Stimulated activated naive B cell treated with anti-CD40 and anti-IgM and Interleukin-4, amounts not matched to agents 10 μg/mL and 1 μg/mL and 100 μg/mL, for 72 hours (primary cell): ENCODE measurements around the gene CTSO.
"Not testable (repeated sequence)": the region's sequence is repeated elsewhere in the genome, so short reads cannot be mapped to it uniquely, and the experiment has no call there.

Experiments used
- ATAC-seq, 2 donors: fragments of 150-1000 bp; cut with Tn5 transposase; replicated peaks; 2 replicates each; pipeline ENCODE4 v1.10.0; 2021; ENCODE audit warnings: moderate library complexity in 1 of 2
- DNase-seq: peaks from one replicate; pipeline ENCODE4 v3.0.0; 2021
- H3K27ac Mint-ChIP-seq: one replicate; pipeline ENCODE4 v1.8.0; 2022; ENCODE audit warnings: mild to moderate bottlenecking, mixed read lengths
- H3K27me3 Mint-ChIP-seq, 2 donors: one replicate each; pipeline ENCODE4 v1.8.0; 2022; ENCODE audit warnings: mixed read lengths in 2 of 2
- H3K36me3 Mint-ChIP-seq, 2 donors: one replicate each; pipeline ENCODE4 v1.8.0; 2022; ENCODE audit warnings: mixed read lengths in 2 of 2, mild to moderate bottlenecking in 1 of 2
- H3K4me1 Mint-ChIP-seq, 2 donors: one replicate each; pipeline ENCODE4 v1.8.0; 2022; ENCODE audit warnings: mixed read lengths in 2 of 2, mild to moderate bottlenecking in 1 of 2
- H3K4me3 Mint-ChIP-seq, 2 donors: one replicate each; pipeline ENCODE4 v1.8.0; 2022; ENCODE audit warnings: mild to moderate bottlenecking in 2 of 2, mixed read lengths in 2 of 2, moderate library complexity in 1 of 2
- H3K9me3 Mint-ChIP-seq, 2 donors: one replicate each; pipeline ENCODE4 v1.8.0; 2022; ENCODE audit warnings: mixed read lengths in 2 of 2, mild to moderate bottlenecking in 1 of 2

Gene CTSO

DNA sequence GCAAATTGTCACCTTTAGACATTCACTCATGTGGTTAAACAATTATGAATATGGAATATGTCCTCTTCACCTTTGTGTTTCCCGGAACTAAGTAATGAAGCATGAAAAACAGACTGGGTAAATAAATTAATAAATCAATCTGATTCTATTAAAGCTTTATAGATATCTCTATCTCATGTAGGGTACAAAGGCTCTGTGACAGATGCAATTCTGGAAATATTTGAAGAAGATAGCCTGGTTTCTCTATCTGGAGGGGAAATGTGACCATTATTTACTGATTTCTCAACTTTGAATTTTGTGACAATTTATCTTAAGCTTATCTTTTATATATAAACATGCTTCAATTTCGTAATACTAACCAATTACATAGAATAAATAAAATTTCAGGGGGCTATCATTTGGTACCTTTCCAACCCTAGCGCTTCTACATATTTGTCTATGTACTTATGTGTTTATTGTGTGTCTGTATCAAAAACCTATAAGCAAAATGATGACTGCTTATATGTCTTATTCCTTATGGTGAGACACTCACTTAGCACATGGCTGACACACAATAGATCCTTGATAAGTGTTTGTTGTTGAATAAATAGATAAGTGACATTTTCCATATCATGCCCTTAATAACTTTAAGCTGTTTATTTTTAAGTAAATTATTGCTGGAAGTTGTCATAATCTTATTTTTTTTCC is 9.9 kb downstream of the CTSO start:
- H3K27me3 Mint-ChIP-seq = no peaks in the 10 kb centered on the region
- H3K27ac Mint-ChIP-seq = no peak overlapping the region
- H3K36me3 Mint-ChIP-seq = peaks cover 4 to 12% of the 10 kb centered on the region in 2 donors
- ATAC-seq = no peak
- no peaks in the 10 kb centered on the region for H3K9me3 Mint-ChIP-seq
- H3K4me1 Mint-ChIP-seq = peaks cover 0 to 2% of the 10 kb centered on the region in 2 donors
- no peak overlapping the region for H3K4me3 Mint-ChIP-seq
- no peak for DNase-seq

DNA sequence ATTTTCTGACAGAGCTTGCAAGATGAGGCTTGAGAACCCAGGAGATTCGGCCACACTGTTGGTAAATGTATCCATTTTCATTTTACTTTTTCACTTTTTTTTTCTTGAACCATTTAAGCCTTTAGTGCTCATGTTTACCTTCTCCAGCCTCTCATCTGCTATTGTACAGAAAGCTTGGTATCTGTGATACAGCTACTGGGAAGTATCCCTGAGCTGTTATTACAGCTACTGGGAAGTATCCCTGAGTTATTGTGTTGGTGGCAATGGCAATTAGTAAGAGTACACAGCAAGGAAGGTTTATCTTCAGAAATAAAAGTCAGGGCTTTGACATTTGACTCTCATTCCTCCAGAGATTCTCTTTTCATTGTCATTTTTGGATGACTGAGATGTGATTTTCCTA is 11.8 kb downstream of the CTSO start:
- DNase-seq (no peak), ATAC-seq (no peak)
- H3K27ac Mint-ChIP-seq = no peak overlapping the region
- no peaks in the 10 kb centered on the region for H3K27me3 Mint-ChIP-seq
- H3K36me3 Mint-ChIP-seq = peaks cover 8 to 20% of the 10 kb centered on the region in 2 donors
- no peak overlapping the region for H3K4me3 Mint-ChIP-seq
- H3K9me3 Mint-ChIP-seq = no peaks in the 10 kb centered on the region
- no peaks in the 10 kb centered on the region for H3K4me1 Mint-ChIP-seq

DNA sequence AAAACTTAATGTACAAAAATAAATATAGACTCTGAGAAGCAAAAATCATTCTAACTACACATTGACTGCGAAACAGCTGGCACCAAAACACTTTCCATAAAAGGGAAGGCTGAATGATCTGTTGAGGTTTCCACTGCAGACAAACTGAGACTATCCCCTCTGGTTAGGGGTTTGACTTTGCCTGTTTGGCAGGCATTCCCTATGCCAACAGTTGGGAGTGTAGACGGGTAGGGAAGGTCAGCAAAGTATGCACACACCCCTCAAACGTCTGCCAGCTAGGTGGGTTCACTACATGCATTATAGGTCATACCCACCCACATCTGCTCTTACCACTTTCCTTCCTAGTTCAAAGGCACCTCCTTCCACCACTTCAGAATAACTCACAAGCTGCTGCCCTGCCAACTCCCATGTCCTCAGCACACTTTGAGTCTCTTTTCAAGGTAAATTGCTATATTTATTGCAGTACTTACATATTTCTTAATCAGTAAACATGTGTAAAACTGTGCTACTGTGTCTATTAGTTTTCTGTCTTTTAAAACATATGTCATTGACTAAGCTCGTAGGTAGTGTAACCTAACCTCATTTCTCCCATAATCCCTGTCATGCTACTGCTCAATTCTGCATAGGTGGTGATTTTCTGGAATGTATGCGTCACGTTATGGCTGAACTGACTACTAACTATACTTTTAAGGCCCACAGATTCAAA is 12.4 kb downstream of the CTSO start:
- H3K36me3 Mint-ChIP-seq = peaks cover 8 to 26% of the 10 kb centered on the region in 2 donors
- H3K27ac Mint-ChIP-seq = no peak overlapping the region
- no peak overlapping the region for H3K4me3 Mint-ChIP-seq
- H3K27me3 Mint-ChIP-seq = no peaks in the 10 kb centered on the region
- H3K9me3 Mint-ChIP-seq = no peaks in the 10 kb centered on the region
- no peaks in the 10 kb centered on the region for H3K4me1 Mint-ChIP-seq
- DNase-seq (no peak), ATAC-seq (no peak)

DNA sequence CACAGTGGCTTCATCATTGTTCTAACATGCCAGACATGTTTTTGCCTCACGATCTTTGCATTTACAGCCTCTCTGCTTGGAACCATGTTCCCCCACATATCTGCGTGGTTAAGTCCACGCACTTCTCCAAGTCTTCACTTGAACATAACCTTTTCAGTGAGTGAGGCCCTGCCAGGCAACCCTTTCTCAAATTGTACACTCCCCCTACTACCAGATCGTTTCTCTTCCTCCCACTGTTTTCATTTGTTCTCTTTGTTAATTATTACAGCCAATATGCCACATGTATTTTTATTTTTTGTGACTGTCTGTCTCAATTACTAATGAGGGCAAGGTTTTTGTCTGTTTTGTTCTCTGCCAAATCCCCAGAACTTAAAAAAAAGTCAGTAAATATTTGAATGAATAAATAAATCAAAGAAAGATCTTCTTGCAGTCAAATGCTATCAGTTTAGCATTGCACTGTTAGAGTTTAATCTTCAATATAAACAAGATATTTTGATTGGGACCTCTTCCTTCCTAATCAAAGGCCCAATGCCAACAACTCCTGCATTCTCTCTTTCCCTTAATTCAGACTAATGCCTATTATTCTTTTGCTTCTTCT is 18.2 kb downstream of the CTSO start:
- H3K9me3 Mint-ChIP-seq = peaks cover 6 to 16% of the 10 kb centered on the region in 2 donors
- no peak overlapping the region for H3K27ac Mint-ChIP-seq
- DNase-seq (no peak), ATAC-seq (no peak)
- no peak overlapping the region for H3K4me3 Mint-ChIP-seq
- peaks cover 25 to 53% of the 10 kb centered on the region in 2 donors for H3K36me3 Mint-ChIP-seq
- no peaks in the 10 kb centered on the region for H3K4me1 Mint-ChIP-seq
- no peaks in the 10 kb centered on the region for H3K27me3 Mint-ChIP-seq

DNA sequence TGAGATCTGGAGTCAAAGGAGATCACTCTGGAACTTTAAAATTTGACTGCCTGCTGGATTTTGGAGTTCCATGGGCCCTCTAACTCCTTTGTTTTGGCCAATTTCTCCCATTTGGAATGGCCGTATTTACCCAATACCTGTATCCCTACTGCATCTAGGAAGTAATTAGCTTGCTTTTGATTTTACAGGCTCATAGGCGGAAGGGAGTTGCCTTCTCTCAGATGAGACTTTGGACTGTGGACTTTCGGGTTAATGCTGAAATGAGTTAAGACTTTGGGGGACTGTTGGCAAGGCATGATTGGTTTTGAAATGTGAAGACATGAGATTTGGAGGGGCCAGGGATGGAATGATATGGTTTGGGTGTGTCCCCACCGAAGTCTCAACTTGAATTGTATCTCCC is 19.0 kb downstream of the CTSO start:
- not testable (repeated sequence) for H3K27ac Mint-ChIP-seq, DNase-seq, H3K4me1 Mint-ChIP-seq, H3K27me3 Mint-ChIP-seq, ATAC-seq, H3K4me3 Mint-ChIP-seq
- peaks cover 11 to 21% of the 10 kb centered on the region in 2 donors for H3K9me3 Mint-ChIP-seq
- H3K36me3 Mint-ChIP-seq = peaks cover 28 to 51% of the 10 kb centered on the region in 2 donors

DNA sequence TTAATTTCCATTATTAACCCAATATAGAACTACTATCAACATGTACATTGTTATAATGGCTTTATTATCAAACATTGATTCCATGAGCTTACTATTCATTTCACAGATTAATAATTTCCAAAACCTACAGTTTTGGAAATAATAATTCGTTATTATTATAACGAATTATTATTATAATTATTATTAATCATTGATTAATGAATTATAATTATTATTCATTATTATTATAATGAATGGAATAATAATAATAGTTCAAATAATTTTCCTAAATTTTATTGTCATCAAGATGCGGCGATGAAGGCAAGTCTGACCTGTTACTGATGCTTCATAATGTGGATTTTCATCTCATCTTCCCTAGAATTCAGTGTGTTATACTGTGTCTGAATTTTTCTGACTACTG is 22.0 kb downstream of the CTSO start:
- H3K27ac Mint-ChIP-seq = no peak overlapping the region
- no peaks in the 10 kb centered on the region for H3K27me3 Mint-ChIP-seq
- peaks cover 13 to 27% of the 10 kb centered on the region in 2 donors for H3K9me3 Mint-ChIP-seq
- ATAC-seq = no peak
- DNase-seq = no peak
- no peak overlapping the region for H3K4me3 Mint-ChIP-seq
- peaks cover 39 to 57% of the 10 kb centered on the region in 2 donors for H3K36me3 Mint-ChIP-seq
- H3K4me1 Mint-ChIP-seq = peaks cover 4 to 7% of the 10 kb centered on the region in 2 donors

DNA sequence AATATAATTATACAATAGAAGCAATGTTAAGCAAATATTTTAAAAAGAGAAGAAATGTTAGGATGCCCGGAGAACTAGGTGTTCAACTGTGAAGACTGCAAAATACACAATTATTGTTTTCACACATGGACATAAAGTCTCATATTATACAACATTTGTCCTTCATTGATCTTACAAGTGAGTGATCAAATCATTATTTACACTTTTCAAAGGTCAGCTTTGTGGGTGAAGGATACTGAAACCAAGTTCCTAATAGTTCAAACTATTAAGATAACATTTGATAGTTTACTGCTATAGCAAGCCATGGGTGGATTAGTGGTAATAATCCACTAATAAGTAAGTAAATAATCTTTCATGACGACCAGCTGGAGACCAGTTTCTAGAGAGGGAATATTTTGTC is 23.3 kb downstream of the CTSO start:
- Mint-ChIP-seq H3K4me1 (peaks cover 4 to 7% of the 10 kb centered on the region in 2 donors), H3K27ac (no peak overlapping the region), H3K4me3 (no peak overlapping the region), H3K27me3 (no peaks in the 10 kb centered on the region), H3K36me3 (peaks cover 42 to 58% of the 10 kb centered on the region in 2 donors), H3K9me3 (peaks cover 13 to 26% of the 10 kb centered on the region in 2 donors)
- DNase-seq = no peak
- ATAC-seq = no peak

DNA sequence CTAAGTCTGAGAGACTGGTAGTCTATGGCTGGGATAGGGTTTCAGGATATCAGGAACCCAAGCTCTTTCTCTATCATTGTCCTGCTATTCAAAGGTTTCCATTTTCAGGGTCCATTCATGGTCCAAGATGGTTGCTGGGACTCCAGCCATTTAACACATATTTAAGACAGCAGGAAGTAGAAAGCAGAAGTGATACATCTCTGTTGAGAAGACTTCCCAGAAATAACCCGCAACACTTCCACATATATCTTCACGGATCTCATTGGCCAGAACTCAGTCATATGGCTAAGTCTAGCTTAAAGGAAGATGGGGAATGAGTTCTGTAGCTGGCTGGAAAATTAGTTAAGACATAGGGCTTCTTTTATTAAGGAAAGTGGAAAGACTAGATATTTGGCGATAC is 23.8 kb downstream of the CTSO start:
- H3K9me3 Mint-ChIP-seq = peaks cover 13 to 22% of the 10 kb centered on the region in 2 donors
- DNase-seq = no peak
- H3K36me3 Mint-ChIP-seq = peaks cover 40 to 54% of the 10 kb centered on the region in 2 donors
- no peak for ATAC-seq
- no peak overlapping the region for H3K27ac Mint-ChIP-seq
- no peaks in the 10 kb centered on the region for H3K27me3 Mint-ChIP-seq
- H3K4me1 Mint-ChIP-seq = peaks cover 4 to 7% of the 10 kb centered on the region in 2 donors
- H3K4me3 Mint-ChIP-seq = no peak overlapping the region

DNA sequence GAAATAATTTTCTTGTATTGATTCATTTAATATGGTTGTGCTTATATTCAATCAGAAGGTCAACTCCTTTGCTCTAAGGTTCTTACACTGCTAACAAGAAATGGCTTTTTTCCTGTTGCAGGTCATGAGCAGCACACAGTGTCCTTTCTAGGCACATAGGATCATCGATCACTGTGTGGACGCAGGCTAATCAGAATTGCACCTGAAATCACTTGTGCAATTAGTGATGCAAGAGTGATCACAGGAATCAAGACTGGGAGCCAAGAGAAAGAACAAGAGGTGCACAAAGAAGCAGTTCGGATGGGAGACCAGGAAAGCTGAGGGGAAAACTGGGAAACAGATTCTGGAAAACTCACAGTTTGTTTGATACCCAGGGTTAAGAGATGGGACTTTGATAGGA is 29.0 kb downstream of the CTSO start:
- Mint-ChIP-seq H3K4me1 (peaks cover 0 to under 1% of the 10 kb centered on the region in 2 donors), H3K4me3 (no peak overlapping the region), H3K9me3 (peaks cover 2 to 16% of the 10 kb centered on the region in 2 donors), H3K27ac (no peak overlapping the region), H3K36me3 (peaks cover 36 to 49% of the 10 kb centered on the region in 2 donors), H3K27me3 (no peaks in the 10 kb centered on the region)
- ATAC-seq (no peak), DNase-seq (no peak)

DNA sequence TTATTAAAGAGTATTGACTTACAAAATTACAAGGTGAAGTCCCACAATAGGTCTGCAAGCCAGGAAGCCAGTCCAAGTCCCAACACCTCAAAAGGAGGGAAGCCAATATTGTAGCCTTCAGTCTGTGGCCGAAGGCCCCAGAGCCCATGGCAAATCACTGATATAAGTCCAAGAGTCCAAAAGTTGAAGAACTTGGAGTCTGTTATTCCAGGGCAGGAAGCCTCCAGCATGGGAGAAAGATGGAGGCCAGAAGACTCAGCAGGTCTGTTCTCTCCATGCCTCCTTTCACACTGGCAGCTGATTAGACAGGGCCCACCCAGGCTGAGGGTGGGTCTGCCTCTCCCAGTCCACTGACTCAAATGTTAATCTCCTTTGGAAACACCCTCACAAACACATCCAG is 32.1 kb downstream of the CTSO start:
- no peak overlapping the region for H3K27ac Mint-ChIP-seq
- DNase-seq (no peak), ATAC-seq (no peak)
- no peak overlapping the region for H3K4me3 Mint-ChIP-seq
- no peaks in the 10 kb centered on the region for H3K4me1 Mint-ChIP-seq
- peaks cover 21 to 32% of the 10 kb centered on the region in 2 donors for H3K36me3 Mint-ChIP-seq
- H3K9me3 Mint-ChIP-seq = peaks cover 0 to 9% of the 10 kb centered on the region in 2 donors
- no peaks in the 10 kb centered on the region for H3K27me3 Mint-ChIP-seq

DNA sequence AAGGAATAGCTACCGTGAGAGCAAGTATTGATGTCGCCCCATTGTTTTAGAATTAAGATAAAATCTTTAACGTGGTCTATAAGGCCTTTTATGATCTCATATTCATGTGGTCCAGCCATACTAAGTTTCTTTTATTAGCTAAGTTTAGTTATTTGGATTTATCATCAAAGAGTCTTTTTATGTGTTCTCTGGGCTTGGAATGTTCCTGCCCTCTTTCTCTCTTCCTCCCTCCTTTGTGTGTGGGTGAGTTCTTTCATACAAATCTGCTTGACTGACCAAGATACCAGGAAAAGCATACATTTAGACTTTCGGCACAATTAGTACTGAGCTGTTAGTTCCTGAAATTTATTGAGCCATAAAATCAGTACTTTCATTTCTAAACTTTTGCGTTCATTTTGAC is 38.9 kb downstream of the CTSO start:
- peaks cover 0 to 3% of the 10 kb centered on the region in 2 donors for H3K27me3 Mint-ChIP-seq
- H3K4me1 Mint-ChIP-seq = no peaks in the 10 kb centered on the region
- ATAC-seq (no peak), DNase-seq (no peak)
- no peak overlapping the region for H3K4me3 Mint-ChIP-seq
- H3K36me3 Mint-ChIP-seq = no peaks in the 10 kb centered on the region
- no peaks in the 10 kb centered on the region for H3K9me3 Mint-ChIP-seq
- no peak overlapping the region for H3K27ac Mint-ChIP-seq

DNA sequence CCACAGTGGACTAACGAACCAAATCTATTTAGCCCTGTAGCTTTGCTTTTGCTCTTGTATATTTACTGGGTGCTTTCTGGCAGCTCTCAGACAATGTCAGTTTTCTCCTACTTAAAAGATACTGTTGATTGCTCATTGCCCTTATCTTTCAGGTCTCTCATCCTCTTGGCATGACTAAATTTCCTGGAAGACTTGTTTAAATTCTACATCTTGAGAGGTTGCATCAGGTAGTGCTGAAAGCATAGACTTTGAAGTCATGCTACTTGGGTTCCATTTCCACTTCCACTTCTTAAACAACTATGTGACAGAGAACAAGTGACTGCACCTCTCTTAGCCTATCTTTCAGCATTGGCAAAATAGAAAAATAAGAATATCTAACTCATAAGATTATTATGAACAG is 41.8 kb downstream of the CTSO start:
- ATAC-seq = no peak
- H3K4me3 Mint-ChIP-seq = no peak overlapping the region
- no peaks in the 10 kb centered on the region for H3K4me1 Mint-ChIP-seq
- peaks cover 0 to 4% of the 10 kb centered on the region in 2 donors for H3K27me3 Mint-ChIP-seq
- no peak overlapping the region for H3K27ac Mint-ChIP-seq
- H3K9me3 Mint-ChIP-seq = no peaks in the 10 kb centered on the region
- DNase-seq = no peak
- H3K36me3 Mint-ChIP-seq = no peaks in the 10 kb centered on the region

DNA sequence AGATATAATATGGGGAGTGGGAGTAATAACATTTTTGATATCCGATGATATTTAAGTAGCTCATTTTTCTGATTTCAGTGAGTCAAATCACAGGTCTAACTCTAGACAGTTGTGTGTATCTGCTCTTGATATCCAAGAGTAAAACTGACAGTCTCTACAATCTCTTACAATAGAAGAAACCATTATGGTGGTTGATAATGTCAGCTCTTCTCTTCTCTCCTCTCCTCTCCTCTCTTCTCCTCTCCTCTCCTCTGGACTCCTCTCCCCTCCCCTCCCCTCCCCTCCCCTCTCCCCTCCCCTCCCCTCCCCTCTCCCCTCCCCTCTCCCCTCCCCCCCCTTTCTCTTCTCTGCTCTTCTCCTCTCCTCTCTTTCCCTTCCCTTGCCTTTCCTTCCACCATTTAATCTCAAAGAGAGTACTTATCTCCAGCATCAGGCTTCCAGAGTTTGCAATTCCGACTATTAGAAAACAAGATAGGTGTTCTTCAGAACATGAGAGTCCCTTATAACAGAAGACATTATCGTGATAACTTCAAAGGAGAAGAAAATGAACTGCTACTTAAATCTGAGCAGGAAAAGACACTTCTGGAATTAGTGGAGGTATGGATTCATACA is 43.9 kb downstream of the CTSO start:
- Mint-ChIP-seq H3K27ac (no peak overlapping the region), H3K27me3 (peaks cover 0 to 4% of the 10 kb centered on the region in 2 donors), H3K4me3 (no peak overlapping the region), H3K4me1 (no peaks in the 10 kb centered on the region), H3K9me3 (no peaks in the 10 kb centered on the region), H3K36me3 (no peaks in the 10 kb centered on the region)
- DNase-seq (no peak), ATAC-seq (no peak)

DNA sequence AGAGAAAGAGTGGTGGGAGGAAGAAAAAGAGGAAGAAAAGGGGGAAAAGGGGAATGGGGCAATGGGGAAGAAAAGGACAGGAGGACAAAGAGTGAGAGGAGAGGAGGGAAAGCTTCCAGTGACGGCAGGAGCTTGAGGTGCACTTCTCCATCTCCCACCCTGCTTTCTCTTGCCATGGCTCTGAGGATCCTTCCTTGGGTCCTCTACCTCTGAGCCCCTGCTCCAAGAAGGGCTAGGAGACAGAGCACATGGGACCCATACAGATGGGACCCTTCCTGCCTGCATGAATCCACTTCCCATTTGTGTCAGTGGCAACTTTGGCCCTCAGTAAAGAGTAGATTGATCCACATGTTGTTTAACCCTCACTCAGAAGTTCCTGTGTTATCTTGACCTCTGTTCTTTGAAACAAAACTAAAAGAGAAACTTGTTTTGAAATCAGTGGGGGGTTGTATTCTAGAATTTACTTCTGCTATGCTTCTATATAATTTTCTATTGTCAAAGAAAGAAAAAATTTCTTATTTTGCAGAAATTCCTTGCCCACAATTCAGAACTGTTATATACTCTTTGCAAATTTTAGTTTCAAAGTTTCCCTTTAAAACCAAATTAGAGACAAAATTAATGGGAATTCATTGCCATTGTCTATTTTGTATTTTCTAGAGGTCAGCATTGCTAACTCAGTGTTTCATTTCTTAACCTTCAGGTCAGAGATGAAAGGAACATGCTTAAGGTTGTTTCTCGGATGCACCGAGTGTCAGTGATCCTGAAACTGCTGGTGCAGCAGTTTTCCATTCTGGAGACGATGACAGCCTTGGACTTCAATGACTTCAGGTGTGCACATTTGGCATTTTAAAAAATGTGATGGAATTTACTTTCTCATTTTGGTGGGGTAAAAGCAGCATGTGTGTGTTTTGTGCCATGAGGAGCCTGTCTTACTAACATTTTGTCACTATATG is 45.2 kb downstream of the CTSO start:
- H3K4me3 Mint-ChIP-seq = no peak overlapping the region
- DNase-seq = no peak
- ATAC-seq = no peak
- H3K27ac Mint-ChIP-seq = no peak overlapping the region
- H3K4me1 Mint-ChIP-seq = no peaks in the 10 kb centered on the region
- no peaks in the 10 kb centered on the region for H3K36me3 Mint-ChIP-seq
- H3K27me3 Mint-ChIP-seq = peaks cover 0 to 8% of the 10 kb centered on the region in 2 donors
- no peaks in the 10 kb centered on the region for H3K9me3 Mint-ChIP-seq
